SK-N-SH (cell line): ENCODE data around the gene EYA2. TPM values are rescaled to one million over a fixed set of nuclear protein-coding genes. Genes with fewer than 3 reads are reported as not detected.

Source experiments
- CTCF ChIA-PET: fragments of 300-600, 350-600 bp; formaldehyde crosslinking; extraction: SDS; loops from one replicate; lab custom pipeline; 2021; lab: Yijun Ruan, JAX
- POLR2A ChIA-PET: fragments of 350-600 bp; sonication (Branson Sonifier 250); formaldehyde crosslinking; extraction: SDS; loops from one replicate; lab custom pipeline; 2020; ENCODE audit warnings: antibody characterized with exemption, inconsistent platforms; lab: Yijun Ruan, JAX
- DNase-seq: peaks from one replicate; pipeline ENCODE4 v3.0.0; 2012
- H2AFZ ChIP-seq: fragments of 200-600 bp; sonication (generic); 2 replicates; pipeline ENCODE4 v1.8.1; 2016; ENCODE audit warnings: antibody characterized with exemption, mild to moderate bottlenecking, low read depth
- H3F3A ChIP-seq: fragments of 200-600 bp; sonication (generic); replicated peaks from 2 replicates; pipeline ENCODE3; 2016; ENCODE audit warnings: antibody characterized with exemption, mild to moderate bottlenecking; ENCODE audit not compliant: insufficient read depth
- H3K27ac ChIP-seq, 2 experiments: fragments of 200-500 bp in 1 of 2; fragments of 200-600 bp in 1 of 2; sonication (Bioruptor generic) in 1 of 2; sonication (generic), shearing (Covaris generic) in 1 of 2; 2 replicates each; pipeline versions ENCODE4 v1.5.1 to v1.6.1; 2014 to 2016; ENCODE audit warnings: low read depth in 2 of 2, inconsistent platforms in 1 of 2, low read length in 1 of 2, mild to moderate bottlenecking in 1 of 2, mixed read lengths in 1 of 2
- H3K27me3 ChIP-seq: fragments of 200-600 bp; sonication (generic), shearing (Covaris generic); 2 replicates; pipeline ENCODE4 v1.6.1; 2016; ENCODE audit warnings: mixed run types; ENCODE audit not compliant: insufficient read depth
- H3K36me3 ChIP-seq, 2 experiments: fragments of 200-500 bp in 1 of 2; fragments of 200-600 bp in 1 of 2; sonication (Bioruptor generic) in 1 of 2; sonication (generic) in 1 of 2; replicated peaks in 1 of 2; 2 replicates each; pipeline versions ENCODE3 to v1.5.1; 2014 to 2016; ENCODE audit warnings: low read length in 1 of 2, mild to moderate bottlenecking in 1 of 2; ENCODE audit not compliant: insufficient read depth in 2 of 2, control insufficient read depth in 1 of 2
- H3K4me1 ChIP-seq, 2 experiments: fragments of 200-500 bp in 1 of 2; fragments of 200-600 bp in 1 of 2; sonication (Bioruptor generic) in 1 of 2; sonication (generic), shearing (Covaris generic) in 1 of 2; 2 replicates each; pipeline versions ENCODE4 v1.5.1 to v1.6.1; 2014 to 2016; ENCODE audit warnings: low read depth in 1 of 2, low read length in 1 of 2, mixed run types in 1 of 2; ENCODE audit not compliant: insufficient read depth in 2 of 2, control insufficient read depth in 1 of 2
- H3K4me2 ChIP-seq: fragments of 200-600 bp; sonication (generic), shearing (Covaris generic); 2 replicates; pipeline ENCODE4 v1.6.1; 2017; ENCODE audit warnings: mixed run types
- H3K4me3 ChIP-seq, 2 experiments: fragments of 200-500 bp in 1 of 2; fragments of 200-600 bp in 1 of 2; sonication (Bioruptor generic) in 1 of 2; sonication (generic), shearing (Covaris generic) in 1 of 2; 2 replicates each; pipeline versions ENCODE4 v1.5.1 to v1.8.1; 2014 to 2016; ENCODE audit warnings: low read depth in 2 of 2, inconsistent platforms in 1 of 2, low read length in 1 of 2, mild to moderate bottlenecking in 1 of 2, mixed read lengths in 1 of 2, moderate library complexity in 1 of 2
- H3K79me2 ChIP-seq: fragments of 200-600 bp; sonication (generic); 2 replicates; pipeline ENCODE4 v1.8.1; 2017; ENCODE audit warnings: mild to moderate bottlenecking; ENCODE audit not compliant: insufficient read depth
- H3K9ac ChIP-seq: fragments of 200-600 bp; sonication (generic); 2 replicates; pipeline ENCODE4 v1.6.1; 2017; ENCODE audit warnings: mixed run types
- H3K9me2 ChIP-seq: fragments of 200-600 bp; sonication (generic); 2 replicates; pipeline ENCODE4 v1.6.1; 2017; ENCODE audit warnings: mixed run types
- H3K9me3 ChIP-seq: fragments of 200-600 bp; sonication (generic); 2 replicates; pipeline ENCODE4 v1.6.1; 2017; ENCODE audit warnings: mixed run types, mild to moderate bottlenecking, moderate library complexity
- H4K20me1 ChIP-seq: fragments of 200-600 bp; sonication (generic); 2 replicates; pipeline ENCODE4 v1.6.1; 2017; ENCODE audit warnings: mild to moderate bottlenecking, mixed run types; ENCODE audit not compliant: insufficient read depth
- CTCF ChIP-seq: fragments of 200-600 bp; sonication (generic); IDR thresholded peaks from 2 replicates; pipeline ENCODE4 v1.6.1; 2017; ENCODE audit warnings: antibody characterized with exemption, mild to moderate bottlenecking, moderate library complexity
- ELF1 ChIP-seq: IDR thresholded peaks from 2 replicates; pipeline ENCODE4 v1.4.0; 2012
- EP300 ChIP-seq, 2 experiments: IDR thresholded peaks; 2 replicates each; pipeline versions ENCODE4 v1.4.0 to v1.6.1; 2012; ENCODE audit warnings: borderline replicate concordance in 1 of 2, low read depth in 1 of 2, low read length in 1 of 2
- EZH2phosphoT487 ChIP-seq: fragments of 200-600 bp; sonication (generic); IDR thresholded peaks from 2 replicates; pipeline ENCODE4 v1.6.1; 2017; ENCODE audit warnings: low read depth, mixed run types, mild to moderate bottlenecking, antibody characterized with exemption, moderate library complexity, borderline replicate concordance
- FOXM1 ChIP-seq: IDR thresholded peaks from 2 replicates; pipeline ENCODE4 v1.4.0; 2012; ENCODE audit warnings: low read depth, mild to moderate bottlenecking
- GABPA ChIP-seq: IDR thresholded peaks from 2 replicates; pipeline ENCODE4 v1.4.0; 2012; ENCODE audit warnings: low read depth, mild to moderate bottlenecking
- GATA2 ChIP-seq: sonication (generic); formaldehyde crosslinking; IDR thresholded peaks from 2 replicates; pipeline ENCODE4 v1.5.0; 2020; ENCODE audit warnings: mild to moderate bottlenecking, missing genetic modification reagents
- IRF3 ChIP-seq: fragments of 150-350 bp; IDR thresholded peaks from 2 replicates; pipeline ENCODE4 v1.6.1; 2016; ENCODE audit warnings: mild to moderate bottlenecking, low read depth, low read length
- JUND ChIP-seq: IDR thresholded peaks from 2 replicates; pipeline ENCODE4 v1.4.0; 2012
- MEF2A ChIP-seq: IDR thresholded peaks from 2 replicates; pipeline ENCODE4 v1.4.0; 2012; ENCODE audit warnings: low read depth, borderline replicate concordance
- MXI1 ChIP-seq: IDR thresholded peaks from 2 replicates; pipeline ENCODE4 v1.6.1; 2012; ENCODE audit warnings: mild to moderate bottlenecking, low read depth, low read length, improper control_type of control experiment
- NRF1 ChIP-seq: IDR thresholded peaks from 2 replicates; pipeline ENCODE4 v1.6.1; 2012; ENCODE audit warnings: low read depth, mild to moderate bottlenecking, low read length
- PBX3 ChIP-seq: IDR thresholded peaks from 2 replicates; pipeline ENCODE4; 2012
- RAD21 ChIP-seq: IDR thresholded peaks from 2 replicates; pipeline ENCODE4 v1.6.1; 2012; ENCODE audit warnings: mild to moderate bottlenecking, low read length
- RXRA ChIP-seq: IDR thresholded peaks from 2 replicates; pipeline ENCODE4 v1.4.0; 2012; ENCODE audit warnings: low read depth, mild to moderate bottlenecking, borderline replicate concordance
- SIN3A ChIP-seq: IDR thresholded peaks from 2 replicates; pipeline ENCODE4 v1.6.1; 2012; ENCODE audit warnings: low read depth, mild to moderate bottlenecking, low read length, moderate library complexity, borderline replicate concordance
- SMC3 ChIP-seq: IDR thresholded peaks from 2 replicates; pipeline ENCODE4 v1.6.1; 2012; ENCODE audit warnings: low read depth, low read length, improper control_type of control experiment
- USF1 ChIP-seq: IDR thresholded peaks from 2 replicates; pipeline ENCODE4 v1.4.0; 2012; ENCODE audit warnings: low read depth, borderline replicate concordance
- ZBTB33 ChIP-seq: IDR thresholded peaks from 2 replicates; pipeline ENCODE4 v1.4.0; 2012; ENCODE audit warnings: low read depth, borderline replicate concordance
- WGBS: methylation state at CpG from one replicate; pipeline ENCODE4 v1.1.6; 2017; ENCODE audit warnings: low lambda C conversion rate; 5-methylcytosine and 5-hydroxymethylcytosine counted together
- polyA plus RNA-seq, 3 experiments: library from polyadenylated mRNA; depleted of rRNA; stranded (reverse); fragments of >200 nt; gene quantifications; 2 replicates each; pipeline ENCODE4 v1.2.3, GENCODE V29; 2012

The EYA2 gene
- polyA plus RNA-seq, 1 of the 3 experiments (the other 2 are of a cell fraction) = 0.05 TPM

- TF ChIP-seq FOXM1 (no peak), GABPA (no peak), EZH2phosphoT487 (no peak), MEF2A (no peak), USF1 (no peak), RAD21 (no peak), MXI1 (no peak), PBX3 (no peak), ZBTB33 (no peak), GATA2 (CRISPR knock-in tag) (no peak), JUND (no peak), IRF3 (no peak), CTCF (no peak), RXRA (no peak), ELF1 (no peak), EP300 (IDR thresholded peaks at IDR 0.05; ENCODE audit: borderline replicate concordance in 1 of 2, low read depth in 1 of 2, low read length in 1 of 2) (no peak), SMC3 (no peak), NRF1 (no peak), SIN3A (no peak)
- POLR2A ChIA-PET = no interaction called here
- DNase-seq = no peak
- Histone ChIP-seq H3K9me3 (0 out of 2 replicates have a peak, but pooled peaks cover 7% of the 10 kb centered on the region), H3K4me3 (no peak overlapping the region), H3K79me2 (no peaks in the 10 kb centered on the region), H3K36me3 (no peaks in the 10 kb centered on the region), H3K4me1 (no peaks in the 10 kb centered on the region), H3K9me2 (no peaks in the 10 kb centered on the region), H2AFZ (no peak overlapping the region), H3K27me3 (no peaks in the 10 kb centered on the region), H3K27ac (no peak overlapping the region), H3K9ac (no peak overlapping the region), H4K20me1 (no peaks in the 10 kb centered on the region), H3K4me2 (no peak overlapping the region), H3F3A (no peaks in the 10 kb centered on the region)
- WGBS = 72% methylated on average over 4 of the region's 4 CpGs
- CTCF ChIA-PET = no interaction called here
These were observed 28.8 kb upstream of the EYA2 start for GRCh38 chr20:46865824-46866223.
